CD1c-positive myeloid dendritic cell (primary cell): ENCODE data around the gene IGLL1.
A peak's percentile ranks its signal among the peaks of the same experiment; 100 is the strongest.
"Not testable (repeated sequence)": the region's sequence is repeated elsewhere in the genome, so short reads cannot be mapped to it uniquely, and the experiment has no call there.

Experiments
- DNase-seq: peaks from one replicate; pipeline ENCODE4 v3.0.0-alpha.2; 2016; ENCODE audit errors: extremely low spot score

Gene IGLL1

GRCh38 chr22:23591201-23591791 lies 11.2 kb upstream of the IGLL1 start:
- DNase-seq, result peak; percentile 68

DNA sequence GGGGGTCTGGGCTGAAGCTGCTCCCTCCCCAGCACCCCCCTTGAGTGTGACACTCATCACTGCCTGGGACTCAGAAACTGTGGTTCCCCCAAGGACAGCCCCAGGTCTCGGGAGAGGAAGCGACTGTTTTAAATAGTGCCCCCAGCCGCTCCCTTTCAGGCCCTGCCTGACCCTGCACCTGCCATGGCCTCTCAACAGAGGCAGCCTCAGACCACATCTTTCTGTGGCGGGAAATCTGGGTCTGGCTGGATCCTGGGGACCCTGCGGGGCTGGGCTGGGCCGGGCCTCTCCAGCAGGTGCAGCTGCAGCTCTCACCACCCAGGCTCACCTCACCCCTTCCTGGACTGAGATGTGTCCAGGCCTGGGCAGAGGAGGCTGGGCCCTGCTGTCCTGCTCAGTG lies 3.7 kb upstream of the IGLL1 start:
- no peak for DNase-seq

DNA sequence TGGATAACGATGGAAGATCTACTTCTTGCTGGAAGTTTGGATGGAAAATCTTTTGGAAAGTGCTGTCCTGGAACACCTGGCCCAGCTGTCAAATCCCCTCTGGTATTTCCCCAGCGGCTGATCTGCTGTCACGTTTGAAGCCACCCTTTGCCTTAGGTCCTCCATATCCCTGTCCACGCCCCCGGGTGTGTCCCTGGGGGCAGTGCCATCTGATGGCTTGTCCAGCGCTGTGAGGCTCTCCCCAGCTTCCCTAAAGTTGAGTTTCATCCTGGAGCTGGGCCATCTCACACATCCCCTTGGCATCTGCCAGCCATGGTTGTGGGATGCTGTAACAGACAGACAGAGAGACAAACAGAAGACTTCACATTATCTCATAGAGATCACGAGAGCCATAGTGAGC lies 3.1 kb upstream of the IGLL1 start:
- DNase-seq, result no peak

DNA sequence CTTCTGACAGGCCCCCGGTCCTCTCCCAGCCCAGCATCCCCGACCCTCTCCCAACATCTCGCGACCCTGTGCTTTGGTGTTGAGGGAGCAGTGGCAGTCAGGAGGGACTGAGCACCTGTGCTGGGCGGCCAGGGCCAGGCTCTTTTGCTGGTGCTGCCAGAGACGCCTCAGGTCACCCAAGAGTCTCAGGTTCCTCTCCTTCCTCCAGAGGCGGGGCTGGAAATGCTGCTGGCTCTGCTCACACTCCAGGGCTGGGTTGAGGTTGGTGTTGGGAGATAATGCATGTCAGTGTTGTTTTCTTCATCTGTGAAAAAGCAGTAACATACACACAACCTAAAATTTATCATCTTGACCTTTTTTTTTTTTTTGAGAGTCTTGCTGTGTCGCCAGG lies 1.2 kb upstream of the IGLL1 start:
- no peak for DNase-seq

GRCh38 chr22:23580576-23581259 lies 628 bp upstream of the IGLL1 start:
- no peak for DNase-seq

- no peak for DNase-seq
Measured at GRCh38 chr22:23579280-23579679, 810 bp downstream of the IGLL1 start.

GRCh38 chr22:23578306-23578705 lies 1.8 kb downstream of the IGLL1 start:
- DNase-seq, result no peak

GRCh38 chr22:23576681-23577080 lies 3.4 kb downstream of the IGLL1 start:
- DNase-seq, result no peak

- DNase-seq, result no peak
Measured at GRCh38 chr22:23575601-23576000, 4.5 kb downstream of the IGLL1 start.

DNA sequence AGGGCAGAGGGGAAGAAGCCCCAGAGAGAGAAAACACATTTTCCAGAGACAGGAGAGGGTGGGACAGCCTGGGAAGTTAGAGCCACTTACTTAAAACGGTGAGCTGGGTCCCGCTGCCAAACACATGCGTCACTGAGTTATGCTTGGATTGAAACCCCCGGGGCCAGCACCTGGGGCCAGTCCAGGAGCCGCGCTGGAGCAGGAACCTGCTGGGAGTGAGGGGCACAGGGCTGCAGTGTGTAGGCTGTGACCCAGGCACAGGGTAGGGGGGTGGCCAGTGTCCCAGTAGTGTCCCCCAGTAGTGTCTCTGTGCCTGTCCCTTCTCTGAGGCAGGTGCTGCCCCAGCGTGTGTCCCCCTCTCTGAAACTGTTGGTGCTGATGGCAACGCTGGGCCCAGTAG lies 5.2 kb downstream of the IGLL1 start:
- DNase-seq, result no peak

DNA sequence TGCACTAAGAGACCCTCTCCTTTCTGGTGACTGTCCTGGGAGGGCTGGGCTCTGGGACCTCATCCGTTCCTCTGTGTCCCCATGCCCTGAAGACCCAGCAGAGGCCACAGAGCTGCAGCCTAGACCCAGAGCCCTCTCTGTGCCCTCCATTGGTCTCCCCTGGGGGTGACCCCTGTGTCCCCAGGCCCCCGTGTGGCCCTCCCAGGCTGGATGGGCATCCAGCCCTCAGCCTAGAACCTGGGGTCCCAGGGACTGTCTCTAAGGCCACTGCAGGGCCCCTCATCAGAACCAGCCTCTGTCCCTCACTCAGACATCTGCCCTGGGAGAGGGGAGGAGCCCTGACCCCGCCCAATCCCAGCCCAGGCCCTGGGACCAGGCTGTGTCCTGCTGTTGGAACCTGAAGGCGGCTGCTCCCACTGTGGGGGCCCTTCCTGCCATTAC lies 5.7 kb downstream of the IGLL1 start:
- DNase-seq, result no peak

GRCh38 chr22:23573701-23574235 lies 6.3 kb downstream of the IGLL1 start:
- not testable (repeated sequence) for DNase-seq

DNA sequence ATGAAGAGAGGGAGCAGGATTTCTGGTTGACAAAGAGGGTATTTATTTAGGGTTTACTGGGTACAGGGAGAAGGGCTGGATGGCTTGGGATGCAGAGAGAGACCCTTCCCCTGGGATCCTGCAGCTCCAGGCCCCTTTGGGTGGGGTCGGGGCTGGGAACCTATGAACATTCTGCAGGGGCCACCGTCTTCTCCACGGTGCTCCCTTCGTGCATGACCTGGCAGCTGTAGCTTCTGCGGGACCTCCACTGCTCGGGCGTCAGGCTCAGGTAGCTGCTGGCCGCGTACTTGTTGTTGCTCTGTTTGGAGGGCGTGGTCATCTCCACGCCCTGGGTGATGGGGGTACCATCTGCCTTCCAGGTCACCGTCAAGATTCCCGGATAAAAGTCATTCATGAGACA lies 7.0 kb downstream of the IGLL1 start:
- not testable (repeated sequence) for DNase-seq

DNA sequence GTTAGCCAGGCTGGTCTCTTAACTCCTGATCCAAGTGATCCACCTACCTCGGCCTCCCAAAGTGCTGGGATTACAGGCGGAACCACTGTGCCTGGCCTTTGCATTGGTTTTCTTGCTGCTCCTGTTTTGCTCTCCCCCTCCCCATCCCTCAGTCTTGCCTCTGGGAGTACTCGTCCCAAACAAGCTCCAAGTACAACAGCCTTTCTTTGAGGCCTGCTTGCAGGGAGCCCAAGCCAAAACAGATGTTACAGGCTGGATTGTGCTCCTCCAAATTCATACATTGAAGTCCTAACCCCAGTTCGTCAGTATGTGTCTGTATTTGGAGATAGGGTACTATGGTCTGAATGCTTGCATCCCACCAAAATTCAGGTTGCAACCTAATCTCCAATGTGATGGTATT lies 8.6 kb downstream of the IGLL1 start:
- DNase-seq, result no peak

GRCh38 chr22:23570681-23571080 lies 9.4 kb downstream of the IGLL1 start:
- DNase-seq, result no peak

DNA sequence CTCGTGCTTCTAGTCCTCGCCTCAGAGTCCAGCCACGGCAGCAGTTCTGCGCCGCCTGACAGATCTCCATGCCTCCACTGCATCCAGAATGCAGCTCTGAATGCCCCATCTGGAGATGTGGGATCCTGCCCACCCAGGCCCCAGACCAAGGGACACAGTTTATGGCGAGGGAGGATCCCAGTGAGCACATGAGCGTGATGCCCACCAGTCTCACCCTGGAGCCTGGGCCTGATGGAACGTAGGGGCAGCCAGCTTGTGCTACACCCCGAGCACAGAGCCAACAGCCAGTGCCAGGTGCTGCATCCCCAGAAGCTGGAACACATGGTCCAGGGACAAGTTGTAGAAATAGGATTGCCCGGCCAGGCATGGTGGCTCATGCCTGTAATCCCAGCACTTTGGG lies 10.4 kb downstream of the IGLL1 start:
- DNase-seq, result no peak

- no peak for DNase-seq
Measured at GRCh38 chr22:23569291-23569690, 10.8 kb downstream of the IGLL1 start.

DNA sequence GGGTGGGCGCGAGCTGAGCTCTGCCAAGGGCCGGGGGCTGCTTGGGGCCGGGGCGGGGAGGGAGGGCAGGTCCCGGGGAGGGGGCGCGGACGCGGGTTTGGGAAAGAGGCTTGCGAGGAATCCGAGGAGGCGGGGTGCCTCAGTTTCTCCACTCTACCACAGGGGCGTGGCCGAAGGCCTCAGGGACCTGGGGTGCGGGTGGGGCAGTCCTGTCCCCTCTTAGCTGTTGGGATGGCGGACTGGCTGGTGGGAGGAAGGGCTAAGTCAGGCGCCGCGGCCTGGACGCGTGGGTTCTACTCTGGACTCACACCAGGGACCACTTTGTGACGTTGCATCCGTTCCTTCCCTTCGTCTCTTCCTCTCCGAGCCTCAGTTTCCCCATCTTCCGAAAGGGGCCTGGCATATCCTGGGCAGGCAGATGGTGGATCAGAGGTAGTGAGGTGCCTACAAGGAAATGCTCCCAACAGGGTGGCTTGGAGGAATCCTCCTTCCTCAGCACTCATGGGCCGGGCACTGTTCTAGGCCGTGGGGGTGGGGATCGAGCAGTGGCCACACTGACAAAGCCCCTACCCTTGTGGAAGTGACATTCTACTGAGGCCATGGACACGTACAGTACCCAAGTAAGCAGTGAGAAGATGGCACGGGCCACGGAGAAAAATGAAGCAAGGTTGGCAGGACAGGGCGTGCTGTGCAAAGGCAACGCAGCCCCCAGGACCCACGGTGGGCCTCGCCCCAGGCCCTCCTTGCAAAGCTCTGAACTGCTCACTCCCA lies 13.2 kb downstream of the IGLL1 start:
- no peak for DNase-seq

DNA sequence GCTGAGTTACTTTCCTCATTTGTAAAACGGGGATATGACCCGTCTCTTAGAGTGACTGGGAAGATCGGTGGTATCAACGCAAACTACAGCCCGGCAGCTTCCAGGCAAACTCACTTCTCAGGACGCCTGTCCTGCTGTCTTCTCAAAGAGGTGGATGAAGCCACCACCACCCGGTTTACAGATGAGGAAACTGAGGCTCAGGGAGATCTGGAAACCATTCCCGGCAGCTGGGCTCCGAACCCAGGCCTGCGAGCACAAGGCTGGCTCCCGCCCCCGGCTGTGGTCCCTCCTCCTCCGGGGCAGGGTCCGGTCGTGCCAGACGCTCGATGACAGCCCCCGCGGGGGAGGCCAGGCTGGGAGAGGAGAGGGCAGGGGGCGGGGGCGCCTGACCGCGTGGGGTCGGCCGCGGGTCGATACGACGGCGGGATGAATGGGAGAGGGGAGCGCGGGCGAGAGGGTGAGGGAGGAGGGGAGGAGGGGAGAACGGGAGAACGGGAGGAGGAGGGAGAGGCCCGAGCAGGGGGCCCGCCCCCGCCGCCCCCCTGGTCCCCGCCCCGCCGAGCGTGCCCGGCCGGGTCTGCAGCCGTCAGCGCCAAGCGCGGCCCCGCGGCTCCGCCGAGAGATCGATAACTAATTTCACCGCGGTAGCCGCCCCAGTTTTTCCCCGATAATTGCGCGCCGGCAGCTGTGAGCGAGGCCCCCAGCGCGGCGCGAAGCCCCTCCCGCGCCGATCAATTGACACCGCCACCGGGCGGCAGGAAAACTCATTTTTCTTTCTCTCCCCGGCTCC lies 14.0 kb downstream of the IGLL1 start:
- DNase-seq, result no peak

DNA sequence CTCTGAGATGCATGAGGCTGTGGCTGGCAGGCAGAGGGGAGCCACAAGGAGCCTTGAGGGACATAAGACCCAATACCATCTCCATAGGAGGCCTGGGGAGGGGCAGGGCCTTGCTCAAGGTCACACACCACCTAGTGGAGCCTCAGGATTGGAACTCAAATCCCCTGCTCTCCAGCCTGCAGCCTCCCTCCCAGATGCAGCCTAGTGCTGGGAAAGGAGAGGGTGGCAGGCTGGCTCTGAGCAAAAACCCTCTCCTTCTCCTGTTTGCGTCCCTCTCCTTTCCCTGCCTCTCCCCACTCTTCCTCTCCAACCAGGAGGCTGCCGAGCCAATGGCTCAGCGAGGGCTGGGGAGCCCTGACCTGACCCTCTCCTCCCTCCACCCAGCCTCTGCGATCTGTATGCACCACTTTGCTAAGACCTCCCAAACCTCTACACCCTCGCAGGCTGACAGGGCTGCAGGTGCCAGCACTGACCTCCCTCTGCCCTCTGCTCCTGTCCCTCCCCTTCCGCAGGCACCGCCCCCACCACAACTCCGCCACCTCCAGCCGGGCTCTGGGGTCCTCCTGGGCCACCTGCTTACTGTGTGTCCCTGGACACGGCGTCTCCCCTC lies 14.7 kb downstream of the IGLL1 start:
- DNase-seq, result no peak

DNA sequence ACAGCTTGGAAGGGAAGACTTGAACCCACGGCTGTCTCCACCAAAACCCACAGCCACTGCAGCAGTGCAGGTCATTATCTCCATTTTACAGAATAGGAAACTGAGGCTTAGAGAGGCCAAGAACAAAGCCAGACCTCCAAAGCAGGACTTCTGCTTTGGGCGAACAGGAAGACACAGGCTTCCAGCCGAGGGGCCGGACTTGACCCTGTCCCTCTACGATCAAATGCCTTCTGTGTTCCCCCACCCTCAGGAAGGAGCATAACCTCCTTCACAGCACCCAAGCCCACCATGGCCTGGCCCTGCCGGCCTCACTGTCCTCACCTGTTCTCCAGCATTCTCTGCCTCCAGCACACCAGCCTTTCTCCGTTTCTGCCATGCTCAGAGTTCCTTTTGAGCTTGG lies 15.8 kb downstream of the IGLL1 start:
- DNase-seq, result no peak

GRCh38 chr22:23563111-23563510 lies 17.0 kb downstream of the IGLL1 start:
- DNase-seq, result no peak
